MCF 10A (cell line): Measurements from ENCODE around the gene GLT6D1. TPM values are rescaled to one million over a fixed set of nuclear protein-coding genes. Genes with fewer than 3 reads are reported as not detected.

Source experiments
- BruUV-seq: library from RNA; stranded (reverse); fragments of 400-500 nt; replicated peaks from 2 replicates; lab custom pipeline; 2021; lab: Mats Ljungman, UMichigan
- CTCF ChIA-PET: fragments of 300-600 bp; sonication (Branson Sonifier 250); formaldehyde crosslinking; extraction: SDS; loops from one replicate; lab custom pipeline; 2021; ENCODE audit warnings: antibody characterized with exemption, inconsistent platforms; lab: Yijun Ruan, JAX
- POLR2A ChIA-PET: fragments of 300-600, 350-650 bp; sonication (Branson Sonifier 250); formaldehyde crosslinking; extraction: SDS; loops from one replicate; lab custom pipeline; 2020; ENCODE audit warnings: antibody characterized with exemption, inconsistent platforms; lab: Yijun Ruan, JAX
- DNase-seq: peaks from one replicate; pipeline ENCODE4 v3.0.0-alpha.2; 2018; ENCODE audit not compliant: unreplicated experiment
- H3K27ac Mint-ChIP-seq: one replicate; pipeline ENCODE4 v1.8.0; 2022; ENCODE audit warnings: mild to moderate bottlenecking, low read depth, mixed read lengths; ENCODE audit not compliant: unreplicated experiment
- H3K27me3 Mint-ChIP-seq: one replicate; pipeline ENCODE4 v1.8.0; 2022; ENCODE audit warnings: mixed read lengths; ENCODE audit not compliant: insufficient read depth, unreplicated experiment
- H3K36me3 Mint-ChIP-seq: one replicate; pipeline ENCODE4 v1.8.0; 2022; ENCODE audit warnings: mild to moderate bottlenecking, moderate library complexity, mixed read lengths; ENCODE audit not compliant: insufficient read depth, unreplicated experiment
- H3K4me1 Mint-ChIP-seq: one replicate; pipeline ENCODE4 v1.8.0; 2022; ENCODE audit warnings: mixed read lengths; ENCODE audit not compliant: insufficient read depth, unreplicated experiment
- H3K4me3 Mint-ChIP-seq: one replicate; pipeline ENCODE4 v1.8.0; 2022; ENCODE audit warnings: mild to moderate bottlenecking, moderate library complexity, mixed read lengths; ENCODE audit not compliant: unreplicated experiment
- H3K9me3 Mint-ChIP-seq: one replicate; pipeline ENCODE4 v1.8.0; 2022; ENCODE audit warnings: mixed read lengths; ENCODE audit not compliant: unreplicated experiment
- CTCF ChIP-seq: fragments of 200-600 bp; IDR thresholded peaks from one replicate; pipeline ENCODE4 v1.8.0; 2022; ENCODE audit warnings: antibody characterized with exemption, mild to moderate bottlenecking; ENCODE audit not compliant: unreplicated experiment
- intact Hi-C: fragments of 100-400 bp; cut with micrococcal nuclease; formaldehyde crosslinking; loops from 2 replicates; pipeline ENCODE4 v1.14.1; 2022
- total RNA-seq: library from RNA; stranded (reverse); gene quantifications from 2 replicates; pipeline ENCODE4 v1.2.3, GENCODE V29; 2022

Gene GLT6D1
- total RNA-seq, 1 experiment from 2014 or later: not detected

GRCh38 chr9:135588886-135589595 lies 50.3 kb downstream of the GLT6D1 start:
- no peak overlapping the region for H3K4me3 Mint-ChIP-seq
- POLR2A ChIA-PET: no interaction called here
- DNase-seq: no peak
- H3K36me3 Mint-ChIP-seq: no peaks in the 10 kb centered on the region
- no peaks in the 10 kb centered on the region for H3K9me3 Mint-ChIP-seq
- peaks cover 33% of the 10 kb centered on the region for H3K27me3 Mint-ChIP-seq
- BruUV-seq: no TSS peak
- TF ChIP-seq CTCF: no peak
- intact Hi-C loops: no loop called here
- H3K4me1 Mint-ChIP-seq: no peaks in the 10 kb centered on the region
- no peak overlapping the region for H3K27ac Mint-ChIP-seq
- CTCF ChIA-PET: interaction anchor here (0.8 kb wide), 1 partner anchor 15 kb away, joined by 3 read pairs; no protein-coding TSS in a partner anchor

- no peaks in the 10 kb centered on the region for H3K9me3 Mint-ChIP-seq
Observed at GRCh38 chr9:135588371-135588770, 51.0 kb downstream of the GLT6D1 start.

GRCh38 chr9:135587658-135588057 lies 51.7 kb downstream of the GLT6D1 start:
- Mint-ChIP-seq H3K4me3 (no peak overlapping the region), H3K4me1 (no peaks in the 10 kb centered on the region), H3K9me3 (no peaks in the 10 kb centered on the region), H3K27ac (no peak overlapping the region), H3K36me3 (no peaks in the 10 kb centered on the region), H3K27me3 (peaks cover 20% of the 10 kb centered on the region)
- ChIA-PET CTCF (no interaction called here), POLR2A (interaction anchor here (0.5 kb wide), 1 partner anchor 1079 kb away, joined by 3 read pairs; no protein-coding TSS in a partner anchor)
- TF ChIP-seq CTCF: no peak
- peak; percentile 24 for DNase-seq
- intact Hi-C loops: no loop called here
- no TSS peak for BruUV-seq

More at GRCh38 chr9:135588371-135588770, 51.0 kb downstream of the GLT6D1 start:
- ChIA-PET CTCF (interaction anchor here (0.8 kb wide), 1 partner anchor 15 kb away, joined by 3 read pairs; no protein-coding TSS in a partner anchor), POLR2A (no interaction called here)
- no peak overlapping the region for H3K27ac Mint-ChIP-seq
- BruUV-seq: no TSS peak
- H3K4me1 Mint-ChIP-seq: no peaks in the 10 kb centered on the region
- TF ChIP-seq CTCF: no peak
- DNase-seq: no peak
- H3K4me3 Mint-ChIP-seq: no peak overlapping the region
- H3K27me3 Mint-ChIP-seq: peaks cover 26% of the 10 kb centered on the region
- intact Hi-C loops: no loop called here
- no peaks in the 10 kb centered on the region for H3K36me3 Mint-ChIP-seq

GRCh38 chr9:135586601-135587109 lies 52.7 kb downstream of the GLT6D1 start:
- H3K27me3 Mint-ChIP-seq: peaks cover 20% of the 10 kb centered on the region
- H3K4me3 Mint-ChIP-seq: no peak overlapping the region
- H3K27ac Mint-ChIP-seq: no peak overlapping the region
- TF ChIP-seq CTCF: no peak
- no peak for DNase-seq
- POLR2A ChIA-PET: no interaction called here
- no TSS peak for BruUV-seq
- H3K9me3 Mint-ChIP-seq: no peaks in the 10 kb centered on the region
- no peaks in the 10 kb centered on the region for H3K4me1 Mint-ChIP-seq
- CTCF ChIA-PET: no interaction called here
- H3K36me3 Mint-ChIP-seq: no peaks in the 10 kb centered on the region
- intact Hi-C loops: no loop called here
